AG08396 (cell line): ENCODE data around the gene FAM168B.

Experiments used
- DNase-seq: peaks from one replicate; pipeline ENCODE4 v3.0.0; 2012; ENCODE audit warnings: low spot score, mixed read lengths

FAM168B gene

GRCh38 chr2:131055169-131056065 lies 37.8 kb downstream of the FAM168B start:
- peak; percentile 73 for DNase-seq

GRCh38 chr2:131054488-131054887 lies 38.8 kb downstream of the FAM168B start:
- no peak for DNase-seq

GRCh38 chr2:131052741-131053263 lies 40.5 kb downstream of the FAM168B start:
- DNase-seq: no peak

GRCh38 chr2:131050896-131051295 lies 42.4 kb downstream of the FAM168B start:
- DNase-seq: no peak

- DNase-seq: no peak
Measured at GRCh38 chr2:131049150-131049718, 44.0 kb downstream of the FAM168B start.

GRCh38 chr2:131048641-131049040 lies 44.6 kb downstream of the FAM168B start:
- DNase-seq: no peak

- no peak for DNase-seq
Measured at GRCh38 chr2:131047920-131048560, 45.2 kb downstream of the FAM168B start.

GRCh38 chr2:131046918-131047652 lies 46.2 kb downstream of the FAM168B start:
- DNase-seq: no peak

- DNase-seq: no peak
Measured at GRCh38 chr2:131046028-131046917, 47.0 kb downstream of the FAM168B start.

GRCh38 chr2:131045286-131046027 lies 47.8 kb downstream of the FAM168B start:
- no peak for DNase-seq

GRCh38 chr2:131044757-131045150 lies 48.5 kb downstream of the FAM168B start:
- no peak for DNase-seq

GRCh38 chr2:131044075-131044756 lies 49.0 kb downstream of the FAM168B start:
- no peak for DNase-seq

- DNase-seq: no peak
Measured at GRCh38 chr2:131043199-131044074, 49.8 kb downstream of the FAM168B start.

- peak; percentile 61 for DNase-seq
Measured at GRCh38 chr2:131042148-131042775, 51.0 kb downstream of the FAM168B start.

- no peak for DNase-seq
Measured at GRCh38 chr2:131041402-131042147, 51.7 kb downstream of the FAM168B start.

- DNase-seq: no peak
Measured at GRCh38 chr2:131040661-131041401, 52.4 kb downstream of the FAM168B start.
